CD4-positive, alpha-beta T cell treated with Interleukin-17A for 1 hour (primary cell): ENCODE measurements around the gene PARP2.
A peak's percentile ranks its signal among the peaks of the same experiment; 100 is the strongest.
"Not testable (repeated sequence)": the region's sequence is repeated elsewhere in the genome, so short reads cannot be mapped to it uniquely, and the experiment has no call there.

Experiments used
- DNase-seq: peaks from one replicate; pipeline ENCODE4 v3.0.0-alpha.2; 2020

PARP2 gene

GRCh38 chr14:20346713-20347112 lies 3.3 kb downstream of the PARP2 start:
- DNase-seq = no peak

GRCh38 chr14:20347747-20348146 lies 4.3 kb downstream of the PARP2 start:
- DNase-seq = no peak

GRCh38 chr14:20350282-20350681 lies 6.8 kb downstream of the PARP2 start:
- no peak for DNase-seq

- DNase-seq = no peak
These were observed 7.4 kb downstream of the PARP2 start for GRCh38 chr14:20350860-20351259.

- no peak for DNase-seq
These were observed 13.0 kb downstream of the PARP2 start for GRCh38 chr14:20356422-20356821.

- DNase-seq = not testable (repeated sequence)
These were observed 15.0 kb downstream of the PARP2 start for GRCh38 chr14:20358474-20358873.

GRCh38 chr14:20365928-20366327 lies 22.5 kb downstream of the PARP2 start:
- no peak for DNase-seq

GRCh38 chr14:20372796-20373195 lies 29.4 kb downstream of the PARP2 start:
- DNase-seq = no peak

GRCh38 chr14:20375471-20375870 lies 32.0 kb downstream of the PARP2 start:
- DNase-seq = no peak

GRCh38 chr14:20376071-20376588 lies 32.7 kb downstream of the PARP2 start:
- DNase-seq = no peak

- DNase-seq = no peak
These were observed 33.7 kb downstream of the PARP2 start for GRCh38 chr14:20377171-20377570.

GRCh38 chr14:20379743-20380142 lies 36.3 kb downstream of the PARP2 start:
- DNase-seq = no peak

- DNase-seq = no peak
These were observed 37.2 kb downstream of the PARP2 start for GRCh38 chr14:20380681-20381080.

- DNase-seq = no peak
These were observed 37.9 kb downstream of the PARP2 start for GRCh38 chr14:20381341-20381740.

- no peak for DNase-seq
These were observed 39.1 kb downstream of the PARP2 start for GRCh38 chr14:20382526-20382925.

GRCh38 chr14:20383032-20383431 lies 39.6 kb downstream of the PARP2 start:
- DNase-seq = no peak

- DNase-seq = no peak
These were observed 40.2 kb downstream of the PARP2 start for GRCh38 chr14:20383636-20384035.

- no peak for DNase-seq
These were observed 40.9 kb downstream of the PARP2 start for GRCh38 chr14:20384321-20384720.

- DNase-seq = no peak
These were observed 41.5 kb downstream of the PARP2 start for GRCh38 chr14:20384886-20385285.

GRCh38 chr14:20386276-20386855 lies 42.9 kb downstream of the PARP2 start:
- no peak for DNase-seq

GRCh38 chr14:20387576-20387975 lies 44.1 kb downstream of the PARP2 start:
- DNase-seq = peak; percentile 14

- DNase-seq = no peak
These were observed 44.7 kb downstream of the PARP2 start for GRCh38 chr14:20388159-20388558.

GRCh38 chr14:20391505-20391904 lies 48.1 kb downstream of the PARP2 start:
- no peak for DNase-seq

GRCh38 chr14:20397511-20397910 lies 54.1 kb downstream of the PARP2 start:
- no peak for DNase-seq

- DNase-seq = no peak
These were observed 57.1 kb downstream of the PARP2 start for GRCh38 chr14:20400589-20400964.
